HG03571 (cell line): Measurements from ENCODE around the gene ACRV1.
"Not testable (repeated sequence)": the region's sequence is repeated elsewhere in the genome, so short reads cannot be mapped to it uniquely, and the experiment has no call there.

Experiments used
- ATAC-seq: cut with Tn5 transposase; IDR thresholded peaks from one replicate; pipeline ENCODE4 v1.9.1; 2021; ENCODE audit not compliant: unreplicated experiment

ACRV1 gene, protein sequence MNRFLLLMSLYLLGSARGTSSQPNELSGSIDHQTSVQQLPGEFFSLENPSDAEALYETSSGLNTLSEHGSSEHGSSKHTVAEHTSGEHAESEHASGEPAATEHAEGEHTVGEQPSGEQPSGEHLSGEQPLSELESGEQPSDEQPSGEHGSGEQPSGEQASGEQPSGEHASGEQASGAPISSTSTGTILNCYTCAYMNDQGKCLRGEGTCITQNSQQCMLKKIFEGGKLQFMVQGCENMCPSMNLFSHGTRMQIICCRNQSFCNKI

DNA sequence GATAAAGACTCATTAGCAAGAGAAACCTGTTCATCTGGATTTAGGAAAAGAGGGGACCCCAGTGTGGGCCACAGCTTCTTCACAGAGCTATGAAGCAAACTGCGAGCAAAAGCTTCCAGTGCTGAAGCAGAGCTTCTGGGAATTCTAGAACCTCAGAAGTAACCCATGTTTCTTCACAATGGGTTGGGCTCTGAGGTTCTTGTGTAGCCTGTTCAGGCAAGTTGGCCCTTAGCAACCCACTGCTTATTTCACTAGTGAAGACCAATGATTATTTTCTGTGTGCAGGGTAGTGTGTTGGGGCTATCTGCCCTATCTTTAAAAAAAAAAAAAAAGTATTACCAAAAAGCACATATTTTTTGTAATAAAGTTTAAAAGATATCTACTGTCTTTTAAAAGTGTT, at the start of gene ACRV1:
Gene ACRV1 (minus strand): TSS at position 101 of the 400 bp plus-strand sequence. CDS start 67 bp downstream, at position 34.
- no peak for ATAC-seq

DNA sequence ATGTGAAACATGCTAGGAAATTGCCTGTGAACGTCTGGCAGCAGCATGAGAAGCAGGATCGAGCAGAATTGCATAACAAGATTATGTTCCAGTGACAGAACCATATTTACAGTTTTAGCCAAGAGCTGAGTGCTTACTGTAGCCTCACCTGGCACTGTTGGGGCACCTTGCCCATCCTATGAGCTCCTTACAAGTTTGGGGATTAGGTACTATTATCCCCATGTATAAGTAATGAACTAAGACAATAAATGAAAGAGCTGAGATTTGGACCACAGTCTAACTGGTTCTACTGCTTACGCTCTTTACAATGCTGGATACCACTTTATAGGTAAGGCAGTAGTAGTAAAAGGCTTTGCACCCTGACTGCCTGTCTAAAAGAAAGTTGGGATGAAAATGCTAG, 48.3 kb upstream of the ACRV1 start:
- ATAC-seq = no peak

DNA sequence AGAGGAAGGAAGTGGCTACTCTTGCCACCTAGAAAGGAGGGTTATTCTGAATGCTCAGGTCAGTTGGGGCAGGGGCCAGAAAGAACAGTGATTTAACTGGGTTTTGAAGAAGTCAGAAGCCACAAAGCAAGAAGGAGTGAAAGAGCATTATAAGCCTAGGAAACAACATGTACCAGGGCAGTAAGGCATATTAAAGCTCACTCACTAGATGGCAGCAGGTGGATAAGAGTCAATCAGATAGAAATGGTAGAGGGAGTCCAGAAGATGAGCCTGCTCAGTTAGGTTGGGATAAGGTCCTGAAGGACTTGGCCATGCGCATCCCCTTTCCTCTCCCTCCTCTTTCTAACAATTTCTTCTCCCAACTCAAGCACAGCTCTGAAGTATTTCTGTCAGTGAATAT, 43.5 kb upstream of the ACRV1 start:
- no peak for ATAC-seq

DNA sequence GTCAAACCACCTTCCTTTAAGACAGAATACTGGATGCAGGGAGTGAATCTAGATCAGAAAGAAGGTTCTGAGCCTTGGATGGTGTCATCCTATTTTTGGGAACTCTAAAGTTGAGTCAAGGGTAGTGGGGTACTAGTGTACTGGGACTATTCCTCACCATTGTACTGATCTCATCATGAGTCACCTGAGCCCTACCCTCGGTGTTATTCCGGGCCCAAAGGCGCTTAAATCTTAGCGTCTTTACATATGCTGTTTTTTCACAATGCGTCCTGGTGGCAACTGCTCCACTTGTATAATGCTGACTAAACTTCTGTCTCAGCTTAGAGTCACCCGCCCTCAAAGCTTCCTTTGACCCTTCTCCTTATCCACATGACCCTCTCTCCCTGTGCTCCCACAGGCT, 40.1 kb upstream of the ACRV1 start:
- no peak for ATAC-seq

DNA sequence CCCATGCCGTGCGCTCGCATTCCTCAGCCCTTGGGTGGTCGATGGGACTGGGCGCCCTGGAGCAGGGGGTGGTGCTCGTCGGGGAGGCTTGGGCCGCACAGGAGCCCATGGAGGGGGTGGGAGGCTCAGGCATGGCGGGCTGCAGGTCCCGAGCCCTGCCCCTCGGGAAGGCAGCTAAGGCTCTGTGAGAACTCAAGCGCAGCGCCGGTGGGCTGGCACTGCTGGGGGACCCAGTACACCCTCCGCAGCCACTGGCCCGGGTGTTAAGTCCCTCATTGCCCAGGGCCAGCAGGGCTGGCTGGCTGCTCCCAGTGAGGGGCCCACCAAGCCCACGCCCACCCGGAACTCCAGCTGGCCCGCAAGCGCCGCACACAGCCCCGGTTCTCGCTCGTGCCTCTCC, 24.0 kb upstream of the ACRV1 start:
- ATAC-seq = not testable (repeated sequence)

DNA sequence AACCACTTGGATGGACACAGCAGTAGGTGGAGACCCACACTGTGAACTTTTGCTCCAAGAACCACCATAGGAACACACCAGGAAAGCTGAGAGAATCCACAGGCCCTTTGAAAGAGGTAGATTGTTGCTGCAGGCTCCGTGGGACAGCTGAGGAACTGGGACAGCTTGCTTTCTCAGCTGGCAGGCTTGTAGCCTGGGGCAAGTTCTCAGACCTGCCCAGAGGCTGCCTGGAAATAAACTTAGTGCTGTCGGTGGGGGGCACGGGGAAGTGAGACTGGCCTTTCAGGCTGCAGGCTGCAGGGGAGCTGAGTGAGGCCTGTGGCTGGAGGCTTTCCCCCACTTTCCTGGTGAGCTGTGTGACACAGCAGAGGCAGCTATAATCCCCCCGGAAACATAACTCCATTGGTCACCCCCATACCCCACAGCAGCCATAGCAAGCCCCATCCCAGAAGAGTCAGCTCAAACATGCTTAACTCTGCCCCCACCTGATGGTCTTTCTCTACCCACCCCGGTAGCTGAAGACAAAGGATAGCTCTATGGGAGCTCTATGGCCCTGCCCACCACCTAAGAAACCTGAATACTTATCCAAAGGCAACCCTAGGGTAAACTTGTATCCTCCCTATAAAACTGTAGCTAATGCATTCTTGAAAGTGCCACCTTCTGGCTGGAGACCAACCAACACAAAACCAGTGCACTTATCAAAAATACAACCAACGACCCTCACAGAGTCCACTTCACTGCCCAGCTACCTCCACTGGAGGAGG, 21.4 kb upstream of the ACRV1 start:
- no peak for ATAC-seq

DNA sequence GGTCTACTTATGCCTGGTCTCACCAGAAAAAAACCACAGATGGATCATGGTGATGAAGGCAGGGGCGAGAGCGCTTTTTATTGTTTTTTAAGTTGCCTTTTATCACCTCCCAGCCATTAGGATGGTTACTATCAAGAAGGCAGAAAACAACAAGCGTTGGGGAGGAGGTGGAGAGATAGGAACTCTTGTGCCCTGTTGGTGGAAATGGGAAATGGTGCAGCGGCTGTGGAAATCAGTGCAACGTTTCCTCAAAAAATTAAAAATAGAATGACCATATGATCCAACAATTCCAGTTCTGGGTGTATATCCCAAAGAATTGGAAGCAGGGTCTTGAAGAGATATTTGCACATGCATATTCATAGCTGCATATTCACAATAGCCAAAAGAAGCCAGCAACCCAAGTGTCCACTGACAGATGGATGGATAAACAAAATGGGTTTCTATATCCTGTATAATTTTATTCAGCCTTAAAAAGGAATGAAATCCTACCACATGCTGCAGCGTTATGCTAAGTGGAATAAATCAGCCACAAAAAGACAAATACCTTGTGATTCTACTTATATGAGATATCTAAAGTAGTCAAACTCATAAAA, 20.5 kb upstream of the ACRV1 start:
- no peak for ATAC-seq

DNA sequence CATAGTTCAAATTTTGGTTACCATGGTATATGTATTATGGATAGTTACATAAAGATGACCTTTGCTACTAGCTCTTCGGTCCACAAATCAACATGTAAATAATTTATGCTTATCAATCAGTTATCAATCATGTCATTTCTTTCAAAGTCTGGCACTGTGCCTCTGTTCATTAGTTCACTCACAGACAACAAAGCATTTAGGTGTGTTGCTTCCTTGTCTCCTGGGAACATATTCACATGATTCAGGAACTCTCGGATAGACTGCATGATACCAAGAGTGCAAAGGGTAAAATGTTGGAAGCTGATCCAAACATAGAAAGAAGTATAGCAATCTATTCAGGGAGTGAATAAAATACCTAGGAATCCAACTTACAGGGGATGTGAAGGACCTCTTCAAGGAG, 14.3 kb upstream of the ACRV1 start:
- no peak for ATAC-seq

DNA sequence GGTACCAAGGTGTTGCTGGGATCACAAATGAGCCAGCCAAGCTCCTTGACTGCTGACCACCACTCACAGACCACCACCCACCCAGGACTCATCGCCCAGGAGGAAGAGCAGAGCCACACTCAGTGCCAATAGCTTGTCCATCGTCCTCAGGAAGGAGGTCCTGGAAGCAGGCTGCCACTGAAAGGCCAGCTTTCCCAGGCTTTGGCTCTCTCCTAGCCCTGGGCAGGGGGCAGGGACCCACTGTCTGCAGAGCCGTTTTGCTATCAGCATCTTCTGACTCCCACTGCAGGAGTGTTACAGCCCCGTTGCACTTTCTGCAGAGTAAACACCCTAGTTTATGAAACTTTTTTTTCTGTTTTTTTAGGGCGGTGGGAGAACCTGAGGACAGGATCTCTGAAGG, 12.2 kb upstream of the ACRV1 start:
- ATAC-seq = no peak

DNA sequence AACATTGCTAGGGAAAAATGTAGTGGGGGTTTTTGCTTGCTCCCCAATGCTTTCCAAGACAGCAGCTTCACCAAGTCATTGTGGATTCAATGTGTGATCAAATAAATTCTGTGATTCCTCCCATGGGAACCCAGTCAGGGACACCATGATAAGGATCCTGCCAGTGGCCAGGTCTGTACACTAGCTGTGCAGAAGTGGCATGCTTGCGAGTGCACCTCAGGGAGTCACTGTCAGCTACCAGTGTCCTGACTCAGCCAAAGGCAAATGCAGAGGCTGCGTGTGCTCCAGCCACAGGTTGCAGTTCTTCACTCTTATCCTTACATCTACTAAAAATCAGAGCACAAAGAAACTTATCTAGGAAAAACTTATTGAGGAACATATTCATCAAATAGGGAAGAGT, 9.4 kb upstream of the ACRV1 start:
- ATAC-seq = no peak

DNA sequence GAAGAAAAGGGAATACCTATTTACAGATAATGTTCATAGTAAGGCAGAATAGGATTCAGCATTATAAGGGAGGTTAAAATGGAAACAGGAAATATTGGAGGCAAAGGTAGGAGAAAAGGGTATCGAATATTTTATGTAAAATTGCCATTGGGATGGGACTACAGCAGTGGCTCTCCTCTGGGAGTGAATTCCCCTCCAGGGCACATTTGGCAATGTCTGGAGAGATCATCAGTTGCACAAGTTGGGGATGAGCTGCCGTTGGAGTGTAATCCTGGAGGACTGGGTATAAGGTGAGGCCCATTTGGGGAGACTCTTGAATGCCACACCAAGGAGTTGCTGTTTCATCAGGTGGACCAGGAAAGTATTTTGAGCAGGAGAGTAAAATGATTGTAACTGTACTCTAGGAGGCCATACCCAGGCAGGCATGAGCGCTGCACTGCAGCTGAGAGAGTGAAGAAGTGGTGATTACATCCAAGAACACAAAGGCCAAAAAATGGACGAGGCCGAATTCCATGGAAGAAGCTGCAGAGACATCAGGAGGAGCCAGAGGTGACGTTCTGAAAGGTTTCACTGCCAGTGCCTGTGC, 8.7 kb upstream of the ACRV1 start:
- no peak for ATAC-seq

DNA sequence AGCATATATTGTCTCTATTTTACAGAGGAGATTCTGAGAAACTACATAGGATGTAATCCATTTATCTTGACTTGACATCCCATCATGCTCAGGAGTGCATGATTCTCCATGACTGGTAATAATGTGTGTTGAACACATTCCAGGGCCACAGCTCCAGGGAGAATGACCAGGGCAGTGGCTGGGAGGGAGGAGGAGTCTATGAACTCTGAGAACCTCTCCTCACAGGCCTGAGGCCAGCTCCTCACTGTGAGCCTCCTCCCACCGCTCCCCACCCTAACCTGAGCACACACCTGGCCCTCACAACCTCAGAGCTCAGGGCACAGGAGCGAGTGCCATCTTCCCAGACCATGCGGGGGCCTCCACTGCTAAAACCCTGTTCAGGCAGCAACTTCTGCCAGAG, 8.0 kb upstream of the ACRV1 start:
- ATAC-seq = no peak

DNA sequence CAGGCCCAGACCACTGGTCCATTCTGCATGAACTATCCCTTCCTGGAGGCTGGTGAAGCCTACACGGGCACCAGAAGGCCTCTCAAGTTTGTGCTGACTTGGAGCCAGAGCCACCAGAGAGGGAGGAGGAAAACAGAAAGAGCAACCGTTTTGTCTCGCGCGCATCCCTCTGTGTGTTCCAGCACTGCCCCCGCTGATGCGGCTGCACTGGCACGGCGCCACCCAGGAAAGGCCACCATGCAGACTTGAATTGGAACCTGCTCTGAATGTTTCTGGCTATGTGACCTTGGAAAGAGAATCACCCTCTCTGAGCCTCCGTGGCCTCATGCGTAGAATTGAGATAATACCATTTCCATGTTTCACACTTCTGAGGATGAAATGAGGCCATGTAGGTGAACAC, 7.4 kb upstream of the ACRV1 start:
- no peak for ATAC-seq

DNA sequence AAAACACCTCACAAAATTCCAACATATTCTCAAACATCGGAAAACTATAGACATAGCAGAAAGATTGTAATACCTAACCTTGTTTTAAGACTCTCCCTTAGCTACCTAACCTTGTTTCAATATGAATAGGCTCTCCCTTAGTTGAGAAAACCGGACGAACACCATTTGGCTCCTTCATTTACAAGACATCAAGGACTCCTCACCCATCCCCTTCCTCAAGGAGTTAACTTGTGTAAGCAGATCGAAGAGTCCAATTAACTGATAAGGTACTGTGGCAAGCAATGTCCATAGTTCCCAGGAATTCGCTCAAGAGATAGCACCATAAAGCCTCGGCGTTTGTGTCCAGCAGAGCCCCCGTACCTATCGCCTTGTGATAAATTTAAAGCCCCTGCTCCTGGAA, 4.6 kb upstream of the ACRV1 start:
- ATAC-seq = no peak

DNA sequence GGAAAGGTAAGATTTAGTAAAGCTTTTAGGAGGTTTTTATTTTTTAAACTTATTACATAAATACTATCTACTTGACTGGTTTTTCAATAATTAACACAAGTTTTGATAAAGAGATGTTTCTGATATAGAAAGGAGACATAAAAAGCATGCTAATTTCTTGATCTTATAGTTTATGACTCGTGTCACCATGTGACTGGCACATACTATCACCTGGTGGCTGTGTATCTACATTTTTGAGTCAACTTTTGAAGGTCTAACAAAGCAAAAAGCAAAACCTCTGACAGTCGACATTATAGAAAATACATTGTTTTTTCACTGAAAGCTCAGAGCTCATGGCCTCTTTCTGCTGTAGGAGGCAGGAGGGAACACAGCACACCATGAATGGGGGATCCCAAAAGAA, 810 bp downstream of the ACRV1 start:
- no peak for ATAC-seq

DNA sequence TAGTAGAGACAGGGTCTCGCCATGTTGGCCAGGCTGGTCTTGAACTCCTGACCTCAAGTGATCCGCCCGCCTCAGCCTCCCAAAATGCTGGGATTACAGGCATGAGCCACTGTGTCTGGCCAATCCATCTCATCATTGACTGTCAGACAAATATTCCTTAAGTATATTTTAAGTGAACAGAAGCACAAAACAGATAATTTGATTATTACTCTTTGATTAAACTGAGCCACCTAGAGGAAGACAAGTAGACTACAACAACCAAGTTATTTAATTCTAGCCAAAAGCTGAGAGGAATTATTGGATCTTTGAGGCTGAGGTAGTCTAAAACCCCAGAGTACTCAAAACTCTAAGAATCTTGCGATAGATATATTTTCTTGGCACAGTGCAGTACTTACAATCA, 1.2 kb downstream of the ACRV1 start:
- no peak for ATAC-seq

DNA sequence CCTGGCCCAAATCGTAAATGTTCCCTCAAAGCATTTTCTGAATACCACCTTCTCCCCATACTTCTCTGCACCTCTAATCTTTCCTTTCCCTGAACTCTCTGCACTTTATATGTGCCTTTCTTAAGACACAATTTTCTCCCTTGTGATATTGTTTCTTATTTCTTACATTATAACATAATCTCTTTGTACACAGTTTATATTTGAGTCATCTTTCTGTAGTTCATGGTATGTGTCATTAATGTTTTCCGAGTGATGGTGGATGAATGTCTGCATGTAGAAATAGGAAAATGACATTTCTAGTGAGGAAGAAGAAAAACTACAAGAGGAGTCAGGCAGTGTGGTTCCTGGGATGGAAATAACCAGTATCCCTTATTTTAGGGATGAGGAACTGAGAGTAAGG, 5.5 kb downstream of the ACRV1 start:
- ATAC-seq = no peak

DNA sequence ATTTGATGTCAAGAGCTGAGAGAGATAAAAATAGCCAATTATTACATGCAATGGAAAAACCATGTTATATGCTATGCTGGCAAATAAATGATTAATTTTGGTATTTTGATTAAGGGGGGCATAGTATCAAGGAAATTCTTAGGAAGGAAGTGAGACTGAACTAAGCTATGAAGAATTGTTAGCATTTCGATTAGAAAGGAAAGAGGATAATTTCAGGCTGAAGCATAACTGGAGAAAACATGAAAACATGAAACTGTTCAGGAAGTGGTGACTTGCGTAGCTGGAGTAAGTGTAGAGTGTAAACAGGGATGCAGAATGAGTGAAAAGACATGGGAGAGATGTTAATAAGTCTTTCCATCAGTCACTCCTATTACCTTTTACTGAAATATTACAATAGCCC, 6.4 kb downstream of the ACRV1 start:
- ATAC-seq = no peak

DNA sequence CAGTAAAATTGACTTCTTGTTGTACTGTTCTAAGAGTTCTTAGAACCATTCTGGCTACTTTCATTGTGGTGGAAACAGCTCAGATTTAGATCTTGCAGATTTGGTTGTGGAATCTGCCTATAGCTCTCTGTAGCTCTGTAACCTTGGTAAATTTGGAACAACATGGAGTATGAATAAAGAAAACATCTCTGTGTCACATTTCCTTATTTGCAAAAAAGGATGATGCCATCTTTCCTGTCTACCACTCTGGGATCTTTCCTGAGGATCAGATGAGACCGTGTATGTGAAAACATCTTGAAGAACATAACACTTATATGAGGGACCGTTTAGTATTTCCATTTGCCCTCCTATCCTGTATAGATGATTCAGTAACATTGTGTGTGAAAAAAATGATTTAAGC, 9.1 kb downstream of the ACRV1 start:
- ATAC-seq = no peak

DNA sequence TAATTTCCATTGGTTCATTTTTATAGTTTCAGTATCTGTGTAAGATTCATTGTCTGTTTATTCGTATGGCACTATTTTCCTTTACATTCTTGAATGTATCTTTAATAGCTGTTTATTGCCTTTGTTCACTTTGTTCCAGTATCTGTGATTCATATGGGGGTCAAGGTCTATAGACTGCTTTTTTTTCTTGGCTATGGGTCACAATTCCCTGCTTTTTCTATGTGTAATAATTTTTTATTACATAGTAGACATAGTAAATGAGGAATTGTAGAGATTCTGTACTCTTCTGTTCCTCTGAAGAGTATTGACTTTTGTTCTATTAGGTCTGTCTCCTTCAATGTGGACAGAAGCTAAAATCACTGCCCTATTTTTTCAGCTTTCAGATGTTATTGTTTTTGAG, 10.5 kb downstream of the ACRV1 start:
- no peak for ATAC-seq

DNA sequence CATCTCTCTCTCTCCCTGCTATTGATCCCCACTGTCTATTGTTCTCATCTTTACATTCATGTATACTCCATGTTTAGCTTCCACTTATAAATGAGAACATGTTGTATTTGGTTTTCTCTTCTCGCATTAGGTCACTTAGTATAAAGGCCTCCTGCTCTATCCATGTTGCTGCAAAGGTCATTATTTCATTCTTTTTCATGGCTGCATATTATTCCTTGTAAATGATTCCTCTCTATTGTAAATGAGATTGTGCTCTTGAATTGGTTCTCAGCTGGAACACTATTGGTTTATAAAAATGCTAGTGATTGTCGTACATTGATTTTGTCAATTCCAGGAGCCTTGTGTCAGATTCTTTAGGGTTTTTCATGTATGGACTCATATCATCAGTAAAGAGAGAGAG, 13.5 kb downstream of the ACRV1 start:
- no peak for ATAC-seq

DNA sequence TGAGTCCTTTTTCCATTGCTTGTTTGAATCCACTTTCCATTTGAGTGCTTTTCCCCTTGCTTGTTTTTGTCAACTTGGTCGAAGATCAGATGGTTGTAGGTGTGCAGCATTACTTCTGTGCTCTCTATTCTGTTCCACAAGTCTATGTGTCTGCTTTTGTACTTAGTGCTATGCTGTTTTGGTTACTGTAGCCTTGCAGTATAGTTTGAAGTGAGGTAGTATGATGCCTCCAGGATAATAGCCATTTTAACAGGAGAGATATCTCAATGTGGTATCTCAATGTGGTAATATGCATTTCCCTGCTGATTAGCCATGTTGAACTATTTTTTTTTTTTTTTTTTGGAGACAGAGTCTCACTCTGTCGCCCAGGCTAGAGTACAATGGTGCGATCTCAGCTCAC, 16.7 kb downstream of the ACRV1 start:
- ATAC-seq = no peak
